HG02884 (cell line): ENCODE results near the gene TSKU.
"Not testable (repeated sequence)": the region's sequence is repeated elsewhere in the genome, so short reads cannot be mapped to it uniquely, and the experiment has no call there.

Experiments used
- ATAC-seq: cut with Tn5 transposase; IDR thresholded peaks from one replicate; pipeline ENCODE4 v1.9.1; 2021; ENCODE audit warnings: mild to moderate bottlenecking, moderate library complexity; ENCODE audit not compliant: unreplicated experiment

Gene TSKU

DNA sequence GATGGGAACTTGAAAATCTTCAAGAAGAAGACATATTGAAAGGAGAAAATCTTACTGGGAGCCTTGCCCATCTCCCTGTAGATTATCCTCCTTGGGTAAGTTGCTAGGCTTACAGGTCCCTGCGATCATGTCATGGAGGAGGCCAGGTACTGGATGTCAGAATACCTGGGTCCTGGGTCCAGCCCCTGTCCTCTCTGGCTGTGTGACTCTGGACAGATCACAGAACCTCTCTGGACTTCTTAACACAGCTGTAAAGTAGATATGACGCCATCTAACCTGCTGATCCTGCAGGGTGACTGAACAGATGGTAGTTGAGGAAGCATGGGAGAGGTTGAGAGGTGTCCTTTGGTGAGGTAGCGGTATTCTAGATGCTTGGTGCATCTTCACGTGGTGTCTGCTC, 4.1 kb downstream of the TSKU start:
- ATAC-seq, result no peak

DNA sequence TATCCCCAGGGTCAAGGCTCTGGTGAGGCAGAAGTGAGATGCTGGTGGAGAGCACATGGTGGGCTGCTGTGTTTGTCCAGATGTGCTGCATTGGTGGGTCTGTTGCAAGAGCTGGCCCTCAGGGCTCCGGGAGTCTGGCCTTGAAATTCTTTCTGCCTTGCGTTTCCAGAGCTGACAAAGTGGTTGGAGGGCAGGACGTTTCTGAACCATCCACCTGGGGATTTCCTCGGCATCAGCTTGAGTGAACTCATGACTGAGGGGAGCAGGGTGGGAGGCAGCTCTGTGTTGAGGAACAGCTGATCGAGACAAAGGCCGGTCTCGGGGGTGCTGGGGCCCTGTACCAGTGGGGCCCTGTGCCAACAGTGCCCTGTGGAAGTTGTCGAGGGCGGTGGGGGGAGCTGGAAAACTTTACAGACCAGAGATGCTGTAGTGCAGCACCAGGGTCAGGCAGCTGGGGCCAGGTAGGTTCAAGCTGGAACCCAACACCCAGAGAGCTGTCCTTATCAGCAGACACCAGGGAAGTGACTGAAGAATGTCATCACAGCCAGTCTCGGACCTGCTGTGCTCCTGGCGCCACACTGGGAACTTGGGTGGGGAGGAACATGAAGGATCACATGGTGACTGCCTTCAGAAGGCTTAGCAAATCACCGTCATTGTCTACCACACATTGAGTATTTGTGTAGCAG, 4.9 kb downstream of the TSKU start:
- ATAC-seq, result no peak

DNA sequence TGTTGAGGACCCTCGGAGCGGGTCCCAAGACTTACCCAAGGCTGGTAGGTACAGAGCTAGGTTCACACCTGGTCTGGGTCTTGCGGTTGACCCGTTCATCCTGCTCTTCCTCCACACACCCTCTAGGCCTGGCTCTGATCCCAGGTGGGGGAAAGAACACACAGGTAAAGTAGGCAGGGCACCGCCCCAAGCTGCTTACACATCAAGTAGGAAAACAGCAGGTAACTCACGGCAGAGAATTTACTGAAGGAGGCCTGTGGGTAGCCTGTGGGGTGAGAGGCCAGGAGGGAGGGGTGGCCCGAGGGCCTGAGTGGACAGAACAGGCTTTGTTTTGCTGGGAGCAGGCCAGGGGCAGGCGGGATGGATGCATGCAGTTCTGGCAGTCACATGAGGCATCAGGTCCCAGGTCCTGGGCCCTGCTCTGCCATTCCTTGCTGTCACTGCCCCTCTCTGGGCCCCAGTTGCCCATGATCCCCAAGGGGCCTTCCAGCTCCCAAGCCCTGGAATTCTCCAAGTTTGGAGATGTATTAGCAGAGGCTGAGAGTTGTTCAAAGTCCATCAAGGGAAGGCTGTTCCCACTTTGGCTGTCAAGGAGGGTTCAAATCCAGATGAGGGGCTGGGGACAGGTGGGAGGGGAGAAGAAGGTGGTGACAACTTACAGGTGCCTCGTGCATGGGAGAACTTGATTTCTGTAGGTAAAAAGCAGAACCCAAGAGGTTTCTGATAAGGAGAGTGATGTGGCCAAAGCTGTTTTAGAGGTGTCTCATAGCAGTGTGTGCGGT, 5.7 kb downstream of the TSKU start:
- ATAC-seq, result no peak

DNA sequence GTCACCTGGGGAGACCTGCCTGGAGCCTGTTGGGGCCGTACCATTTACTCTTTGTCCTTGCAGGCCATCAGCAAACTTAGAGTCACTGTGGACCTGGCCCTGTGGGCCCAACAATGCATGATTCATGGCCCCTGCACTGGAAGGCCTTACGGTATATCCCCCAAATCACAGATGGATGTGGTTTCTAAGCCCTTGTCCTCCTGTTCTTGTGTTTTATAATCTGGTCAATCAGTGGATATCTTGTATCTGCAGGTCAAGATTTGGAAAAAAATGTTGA, 6.2 kb downstream of the TSKU start:
- ATAC-seq, result no peak

DNA sequence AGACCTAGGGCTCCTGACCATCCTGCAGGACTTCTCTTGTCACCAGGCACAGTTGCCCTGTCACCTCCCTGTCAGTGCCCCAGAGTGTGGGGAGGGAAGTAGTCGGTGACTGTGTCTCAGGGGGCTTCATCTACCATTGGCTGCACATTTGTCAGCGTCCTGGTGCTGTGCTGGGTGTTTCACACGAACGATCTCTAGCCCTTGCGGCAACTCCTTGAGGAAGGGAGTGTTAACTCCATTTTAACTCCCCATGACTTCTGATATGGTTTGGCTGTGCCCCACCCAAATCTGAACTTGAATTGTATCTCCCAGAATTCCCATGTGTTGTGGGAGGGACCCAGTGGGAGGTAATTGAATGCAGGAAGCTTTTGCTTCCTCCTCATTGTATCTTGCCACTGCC, 7.1 kb downstream of the TSKU start:
- ATAC-seq, result no peak

DNA sequence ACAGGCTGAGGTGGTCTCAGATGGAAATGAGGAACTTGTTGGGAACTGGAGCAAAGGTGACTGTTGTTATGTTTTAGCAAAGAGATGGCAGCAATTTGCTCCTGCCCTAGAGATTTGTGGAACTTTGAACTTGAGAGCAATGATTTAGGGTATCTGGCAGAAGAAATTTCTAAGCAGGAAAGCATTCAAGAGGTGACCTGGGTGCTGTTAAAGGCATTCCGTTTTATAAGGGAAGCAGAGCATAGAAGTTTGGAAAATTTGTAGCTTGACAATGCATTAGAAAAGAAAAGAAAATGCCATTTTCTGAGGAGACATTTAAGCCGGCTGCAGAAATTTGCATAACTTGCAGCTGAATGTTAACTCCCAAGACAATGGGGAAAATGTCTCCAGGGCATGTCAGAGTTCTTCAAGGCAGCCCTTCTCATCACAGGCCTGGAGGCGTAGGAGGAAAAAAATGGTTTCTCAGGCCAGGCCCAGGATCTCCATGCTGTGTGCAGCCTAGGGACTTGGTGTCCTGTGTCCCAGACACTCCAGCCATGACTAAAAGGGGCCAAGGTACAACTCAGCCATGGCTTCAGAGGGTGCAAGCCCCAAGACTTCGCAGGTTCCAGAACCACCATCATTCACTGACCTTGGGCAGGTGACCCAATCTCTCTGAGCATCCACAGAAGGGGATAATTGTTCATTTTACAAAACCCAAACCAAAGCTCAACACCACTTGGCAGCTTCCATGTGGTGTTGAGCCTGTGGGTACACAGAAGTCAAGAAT, 8.0 kb downstream of the TSKU start:
- ATAC-seq, result not testable (repeated sequence)

DNA sequence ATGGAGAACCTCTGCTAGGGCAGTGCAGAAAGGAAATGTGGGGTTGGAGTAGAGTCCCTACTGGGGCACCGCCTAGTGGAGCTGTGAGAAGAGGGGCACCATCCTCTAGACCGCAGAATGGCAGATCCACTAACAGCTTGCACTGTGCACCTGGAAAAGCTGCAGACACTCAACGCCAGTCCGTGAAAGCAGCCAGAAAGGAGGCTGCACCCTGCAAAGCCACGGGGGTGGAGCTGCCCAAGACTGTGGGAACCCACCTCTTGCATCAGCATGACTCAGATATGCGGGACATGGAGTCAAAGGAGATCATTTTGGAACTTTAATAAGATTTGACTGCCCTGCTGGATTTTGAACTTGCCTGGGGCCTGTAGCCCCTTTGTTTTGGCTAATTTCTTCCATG, 8.7 kb downstream of the TSKU start:
- ATAC-seq, result no peak

DNA sequence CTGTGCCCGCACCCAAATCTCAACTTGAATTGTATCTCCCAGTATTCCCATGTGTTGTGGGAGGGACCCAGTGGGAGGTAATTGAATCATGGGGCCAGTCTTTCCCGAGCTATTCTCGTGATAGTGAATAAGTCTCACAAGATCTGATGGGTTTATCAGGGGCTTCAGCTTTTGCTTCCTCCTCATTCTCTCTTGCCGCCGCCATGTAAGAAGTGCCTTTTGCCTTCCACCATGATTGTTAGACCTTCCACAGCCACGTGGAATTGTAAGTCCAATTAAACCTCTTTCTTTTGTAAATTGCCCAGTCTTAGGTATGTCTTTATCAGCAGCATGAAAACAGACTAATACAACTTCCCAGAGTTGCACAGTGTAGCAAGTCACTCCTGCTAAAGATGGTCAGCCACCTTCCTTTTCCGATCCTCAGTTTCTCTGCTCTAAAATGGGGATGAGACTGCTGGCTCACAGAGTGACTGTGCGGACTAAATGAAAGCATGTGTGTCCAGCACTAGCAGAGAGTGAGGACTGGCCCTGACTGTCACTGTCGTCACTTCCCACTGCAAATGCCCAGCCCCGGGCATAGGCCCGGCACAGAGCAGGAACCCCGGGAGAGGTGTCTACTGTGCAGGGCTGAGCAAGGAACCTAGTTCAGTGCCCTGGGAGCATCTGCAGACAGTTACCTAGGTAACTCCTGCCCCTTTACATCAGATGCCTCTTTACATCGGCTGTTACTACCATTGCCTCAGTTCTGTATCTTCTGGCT, 9.5 kb downstream of the TSKU start:
- no peak for ATAC-seq

DNA sequence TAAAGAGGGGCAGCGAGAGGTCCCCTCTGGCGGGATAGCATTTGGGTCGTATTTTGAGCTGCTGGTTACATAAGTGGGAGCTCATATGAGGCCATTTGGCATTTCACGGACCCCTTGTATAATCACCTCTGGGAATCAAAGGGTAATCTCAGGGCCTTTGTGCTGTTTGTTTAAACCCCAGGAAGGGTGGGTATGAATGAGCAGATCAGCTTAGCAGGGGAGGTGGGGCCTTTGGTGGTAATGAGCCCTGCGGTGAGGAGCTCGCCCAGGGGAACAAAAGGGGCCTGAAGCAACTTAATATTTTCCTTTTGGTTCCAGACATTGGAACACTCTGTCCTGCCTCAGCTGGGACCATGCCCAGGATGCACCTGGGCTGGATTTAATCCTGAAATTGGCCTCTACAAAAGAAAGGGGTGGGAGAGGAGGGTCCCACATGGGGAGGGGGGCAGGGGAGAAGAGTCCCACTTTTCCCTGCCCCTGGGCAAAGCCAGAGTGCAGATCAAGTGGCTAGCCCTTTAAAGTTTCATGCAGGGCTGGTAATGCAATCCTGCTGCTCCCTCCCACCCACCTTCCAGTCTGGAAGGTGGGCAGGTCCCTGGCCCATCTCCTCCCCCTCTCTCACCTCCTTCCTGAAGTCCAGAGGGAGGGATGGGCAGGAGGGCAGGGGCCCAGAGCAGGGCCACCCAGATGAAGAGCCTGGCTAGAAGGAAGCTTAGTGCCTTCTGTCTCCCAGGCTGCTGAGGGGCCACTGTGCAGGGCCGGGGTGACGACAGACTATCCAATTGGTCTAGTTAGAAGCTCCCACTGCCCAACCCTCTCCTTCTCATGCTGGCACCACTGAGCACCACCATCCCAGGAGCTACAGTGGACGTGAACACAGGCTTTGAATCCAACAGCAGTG, 10.5 kb downstream of the TSKU start:
- ATAC-seq, result no peak

DNA sequence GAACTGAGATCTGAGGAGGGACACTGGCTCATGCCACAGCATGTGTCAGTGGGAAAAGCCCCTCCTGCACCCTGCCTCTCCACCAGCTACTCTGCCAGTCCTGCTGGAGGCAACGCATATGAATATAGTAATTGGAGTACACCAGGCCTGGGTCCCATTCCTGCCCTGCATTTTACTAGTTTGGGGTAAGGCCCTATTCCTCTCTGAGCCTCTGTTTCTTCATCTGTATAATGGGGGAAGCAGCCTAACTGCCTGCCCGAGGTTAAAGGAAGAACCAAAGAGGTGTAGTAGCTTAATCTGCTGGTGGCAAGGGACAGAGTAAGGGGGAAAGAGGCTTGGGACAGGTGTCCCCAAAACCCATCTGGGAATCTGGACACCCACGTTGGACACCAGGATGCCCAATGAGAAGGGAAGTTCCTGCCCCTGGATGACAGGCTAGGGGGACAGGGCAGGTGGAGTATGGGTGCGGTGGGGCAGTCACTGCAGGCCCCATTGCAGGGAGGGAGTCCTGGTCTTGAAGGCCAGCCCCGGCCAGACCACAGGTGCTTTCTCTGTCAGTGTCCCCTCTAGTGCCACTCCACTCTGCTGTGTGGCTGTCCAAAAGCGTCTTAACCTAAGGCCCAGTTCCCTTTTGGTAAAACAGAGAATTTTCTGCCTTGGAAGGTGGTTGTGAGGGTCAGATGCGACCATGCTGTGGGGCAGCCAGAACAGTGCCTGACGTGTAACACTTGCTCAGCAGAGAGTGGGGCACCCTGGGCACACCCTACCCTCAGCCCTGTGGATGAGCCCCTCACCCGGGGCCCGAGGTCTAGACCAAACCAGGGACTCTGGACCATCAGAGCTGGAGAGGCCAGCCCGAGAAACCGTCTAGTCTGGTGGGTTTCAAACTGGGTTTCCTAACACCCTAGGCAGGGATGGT, 11.5 kb downstream of the TSKU start:
- ATAC-seq, result no peak

DNA sequence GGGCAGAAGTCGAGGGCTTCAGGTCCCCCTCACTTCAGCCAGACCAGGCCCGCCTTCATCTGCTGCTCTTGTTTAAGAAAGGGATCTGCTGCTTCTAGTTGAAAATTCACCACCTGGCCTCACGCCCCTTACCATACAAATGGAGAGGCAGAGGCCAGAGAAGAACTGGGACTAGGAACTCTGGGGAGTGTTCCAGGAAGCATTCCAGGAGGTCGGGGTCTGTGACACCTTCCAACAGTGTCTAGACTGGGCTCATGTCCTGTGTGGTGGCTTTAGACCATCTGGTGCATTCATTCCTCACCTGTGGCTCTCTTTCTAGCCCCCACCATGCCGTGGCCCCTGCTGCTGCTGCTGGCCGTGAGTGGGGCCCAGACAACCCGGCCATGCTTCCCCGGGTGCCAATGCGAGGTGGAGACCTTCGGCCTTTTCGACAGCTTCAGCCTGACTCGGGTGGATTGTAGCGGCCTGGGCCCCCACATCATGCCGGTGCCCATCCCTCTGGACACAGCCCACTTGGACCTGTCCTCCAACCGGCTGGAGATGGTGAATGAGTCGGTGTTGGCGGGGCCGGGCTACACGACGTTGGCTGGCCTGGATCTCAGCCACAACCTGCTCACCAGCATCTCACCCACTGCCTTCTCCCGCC, 12.3 kb downstream of the TSKU start:
- no peak for ATAC-seq

DNA sequence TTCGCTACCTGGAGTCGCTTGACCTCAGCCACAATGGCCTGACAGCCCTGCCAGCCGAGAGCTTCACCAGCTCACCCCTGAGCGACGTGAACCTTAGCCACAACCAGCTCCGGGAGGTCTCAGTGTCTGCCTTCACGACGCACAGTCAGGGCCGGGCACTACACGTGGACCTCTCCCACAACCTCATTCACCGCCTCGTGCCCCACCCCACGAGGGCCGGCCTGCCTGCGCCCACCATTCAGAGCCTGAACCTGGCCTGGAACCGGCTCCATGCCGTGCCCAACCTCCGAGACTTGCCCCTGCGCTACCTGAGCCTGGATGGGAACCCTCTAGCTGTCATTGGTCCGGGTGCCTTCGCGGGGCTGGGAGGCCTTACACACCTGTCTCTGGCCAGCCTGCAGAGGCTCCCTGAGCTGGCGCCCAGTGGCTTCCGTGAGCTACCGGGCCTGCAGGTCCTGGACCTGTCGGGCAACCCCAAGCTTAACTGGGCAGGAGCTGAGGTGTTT, 12.8 kb downstream of the TSKU start:
- no peak for ATAC-seq

DNA sequence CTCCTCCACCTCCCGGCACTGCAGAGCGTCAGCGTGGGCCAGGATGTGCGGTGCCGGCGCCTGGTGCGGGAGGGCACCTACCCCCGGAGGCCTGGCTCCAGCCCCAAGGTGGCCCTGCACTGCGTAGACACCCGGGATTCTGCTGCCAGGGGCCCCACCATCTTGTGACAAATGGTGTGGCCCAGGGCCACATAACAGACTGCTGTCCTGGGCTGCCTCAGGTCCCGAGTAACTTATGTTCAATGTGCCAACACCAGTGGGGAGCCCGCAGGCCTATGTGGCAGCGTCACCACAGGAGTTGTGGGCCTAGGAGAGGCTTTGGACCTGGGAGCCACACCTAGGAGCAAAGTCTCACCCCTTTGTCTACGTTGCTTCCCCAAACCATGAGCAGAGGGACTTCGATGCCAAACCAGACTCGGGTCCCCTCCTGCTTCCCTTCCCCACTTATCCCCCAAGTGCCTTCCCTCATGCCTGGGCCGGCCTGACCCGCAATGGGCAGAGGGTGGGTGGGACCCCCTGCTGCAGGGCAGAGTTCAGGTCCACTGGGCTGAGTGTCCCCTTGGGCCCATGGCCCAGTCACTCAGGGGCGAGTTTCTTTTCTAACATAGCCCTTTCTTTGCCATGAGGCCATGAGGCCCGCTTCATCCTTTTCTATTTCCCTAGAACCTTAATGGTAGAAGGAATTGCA, 13.5 kb downstream of the TSKU start:
- ATAC-seq, result no peak

DNA sequence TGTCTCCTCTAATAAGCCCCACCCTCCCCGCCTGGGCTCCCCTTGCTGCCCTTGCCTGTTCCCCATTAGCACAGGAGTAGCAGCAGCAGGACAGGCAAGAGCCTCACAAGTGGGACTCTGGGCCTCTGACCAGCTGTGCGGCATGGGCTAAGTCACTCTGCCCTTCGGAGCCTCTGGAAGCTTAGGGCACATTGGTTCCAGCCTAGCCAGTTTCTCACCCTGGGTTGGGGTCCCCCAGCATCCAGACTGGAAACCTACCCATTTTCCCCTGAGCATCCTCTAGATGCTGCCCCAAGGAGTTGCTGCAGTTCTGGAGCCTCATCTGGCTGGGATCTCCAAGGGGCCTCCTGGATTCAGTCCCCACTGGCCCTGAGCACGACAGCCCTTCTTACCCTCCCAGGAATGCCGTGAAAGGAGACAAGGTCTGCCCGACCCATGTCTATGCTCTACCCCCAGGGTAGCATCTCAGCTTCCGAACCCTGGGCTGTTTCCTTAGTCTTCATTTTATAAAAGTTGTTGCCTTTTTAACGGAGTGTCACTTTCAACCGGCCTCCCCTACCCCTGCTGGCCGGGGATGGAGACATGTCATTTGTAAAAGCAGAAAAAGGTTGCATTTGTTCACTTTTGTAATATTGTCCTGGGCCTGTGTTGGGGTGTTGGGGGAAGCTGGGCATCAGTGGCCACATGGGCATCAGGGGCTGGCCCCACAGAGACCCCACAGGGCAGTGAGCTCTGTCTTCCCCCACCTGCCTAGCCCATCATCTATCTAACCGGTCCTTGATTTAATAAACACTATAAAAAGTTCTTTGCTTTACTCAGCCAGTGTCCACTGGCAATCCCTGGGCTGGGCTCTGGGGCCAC, 14.4 kb downstream of the TSKU start:
- ATAC-seq, result no peak

DNA sequence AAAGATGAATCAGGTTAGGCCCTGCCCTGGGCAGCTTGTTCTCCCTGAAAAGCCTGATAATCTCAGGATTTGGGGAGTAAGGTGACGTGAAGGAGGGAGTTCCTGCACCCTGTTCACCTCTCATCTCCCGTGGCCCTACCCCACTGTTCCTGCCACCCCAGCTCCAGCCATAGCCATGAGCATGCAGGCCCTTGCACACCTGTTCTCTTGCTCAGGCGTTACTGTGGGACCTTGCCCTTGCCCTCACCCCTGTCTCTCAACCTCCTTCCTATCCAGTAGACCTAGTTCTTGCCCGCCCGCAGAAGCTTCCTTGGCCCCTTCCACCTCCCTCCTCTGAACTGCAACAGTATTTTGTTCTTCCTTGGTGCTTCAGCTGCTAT, 15.0 kb downstream of the TSKU start:
- ATAC-seq, result no peak

DNA sequence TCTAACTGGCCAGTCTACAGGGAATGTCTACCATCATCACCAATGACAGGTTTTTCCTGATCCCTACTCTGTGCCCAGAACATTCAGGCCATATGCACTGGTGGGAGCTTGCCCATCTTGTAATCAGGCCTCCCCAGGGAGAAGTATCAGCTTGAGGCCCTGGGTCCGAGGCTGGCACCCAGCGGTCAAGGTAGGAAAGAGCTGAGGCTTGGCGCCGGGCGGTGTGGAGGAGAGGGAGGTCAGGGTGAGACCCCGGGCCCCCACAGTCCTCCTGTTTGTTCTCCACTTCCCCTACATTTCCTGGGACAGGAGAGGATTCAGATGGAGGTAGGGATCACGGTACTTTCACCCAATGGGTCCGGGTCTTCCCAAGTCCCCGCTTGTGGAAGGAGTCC, 15.5 kb downstream of the TSKU start:
- ATAC-seq, result no peak
